NCI-H146 treated with DMSO at 0.1 percent for 48 hours (cell line): ENCODE measurements around the gene GSTM2.
A peak's percentile ranks its signal among the peaks of the same experiment; 100 is the strongest.

Experiments used
- DNase-seq: peaks from one replicate; lab custom pipeline; 2025; ENCODE audit not compliant: unreplicated experiment; lab: John Stamatoyannopoulos, UW

GSTM2 gene

GRCh38 chr1:109712321-109712864 lies 44.5 kb downstream of the GSTM2 start:
- DNase-seq = no peak

GRCh38 chr1:109713636-109714035 lies 45.8 kb downstream of the GSTM2 start:
- no peak for DNase-seq

- no peak for DNase-seq
These were observed 47.0 kb downstream of the GSTM2 start for GRCh38 chr1:109714661-109715372.

GRCh38 chr1:109716121-109716520 lies 48.3 kb downstream of the GSTM2 start:
- no peak for DNase-seq

GRCh38 chr1:109716570-109717090 lies 48.8 kb downstream of the GSTM2 start:
- no peak for DNase-seq

GRCh38 chr1:109717729-109718128 lies 49.9 kb downstream of the GSTM2 start:
- no peak for DNase-seq

GRCh38 chr1:109718495-109718894 lies 50.6 kb downstream of the GSTM2 start:
- peak; percentile 28 for DNase-seq

GRCh38 chr1:109719337-109719837 lies 51.5 kb downstream of the GSTM2 start:
- no peak for DNase-seq

- DNase-seq = no peak
These were observed 53.2 kb downstream of the GSTM2 start for GRCh38 chr1:109721042-109721441.

GRCh38 chr1:109721971-109722370 lies 54.1 kb downstream of the GSTM2 start:
- no peak for DNase-seq

- DNase-seq = no peak
These were observed 55.2 kb downstream of the GSTM2 start for GRCh38 chr1:109722908-109723691.
